Dermis blood vessel endothelial cell (primary cell): Measurements from ENCODE around the gene HSPB9. TPM values are rescaled to one million over a fixed set of nuclear protein-coding genes. Genes with fewer than 3 reads are reported as not detected.

Experiments
- DNase-seq: peaks from one replicate; pipeline ENCODE4 v3.0.0; 2010
- total RNA-seq: library from RNA; depleted of rRNA; stranded (reverse); fragments of >200 nt; gene quantifications from 2 replicates; pipeline ENCODE4 v1.2.3, GENCODE V29; 2014

Gene HSPB9
- total RNA-seq, 1 donor from 2014 or later: 0.17 TPM

DNA sequence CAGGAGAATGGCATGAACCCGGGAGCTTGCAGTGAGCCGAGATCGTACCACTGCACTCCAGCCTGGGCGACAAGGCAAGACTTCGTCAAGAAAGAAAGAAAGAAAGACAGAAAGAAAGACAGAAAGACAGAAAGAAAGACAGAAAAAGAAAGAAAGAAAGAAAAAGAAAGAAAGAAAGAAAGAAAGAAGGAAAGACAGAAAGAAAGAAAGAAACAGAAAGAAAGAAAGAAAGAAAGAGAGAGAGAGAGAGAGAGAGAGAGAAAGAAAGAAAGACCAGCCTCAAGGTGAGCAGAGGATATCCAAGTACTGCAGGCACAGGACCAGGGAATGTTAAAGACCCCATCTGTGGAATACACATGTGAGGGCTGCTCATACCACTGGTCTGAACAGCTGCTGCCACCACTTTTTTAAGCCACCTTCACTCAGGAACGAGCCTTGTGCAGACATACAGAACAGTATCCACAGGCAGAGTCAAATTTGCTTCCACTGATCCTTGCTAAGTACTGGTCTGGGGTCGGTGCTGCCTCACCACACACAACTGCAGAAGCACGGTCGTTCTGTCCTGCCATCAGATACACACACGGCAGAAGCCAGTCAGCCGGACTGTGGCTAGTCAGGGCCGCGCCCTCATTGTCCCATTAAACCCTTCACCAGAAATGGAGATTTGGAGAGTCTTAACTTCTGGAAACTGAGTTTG is 24.5 kb downstream of the HSPB9 start:
- DNase-seq: no peak

DNA sequence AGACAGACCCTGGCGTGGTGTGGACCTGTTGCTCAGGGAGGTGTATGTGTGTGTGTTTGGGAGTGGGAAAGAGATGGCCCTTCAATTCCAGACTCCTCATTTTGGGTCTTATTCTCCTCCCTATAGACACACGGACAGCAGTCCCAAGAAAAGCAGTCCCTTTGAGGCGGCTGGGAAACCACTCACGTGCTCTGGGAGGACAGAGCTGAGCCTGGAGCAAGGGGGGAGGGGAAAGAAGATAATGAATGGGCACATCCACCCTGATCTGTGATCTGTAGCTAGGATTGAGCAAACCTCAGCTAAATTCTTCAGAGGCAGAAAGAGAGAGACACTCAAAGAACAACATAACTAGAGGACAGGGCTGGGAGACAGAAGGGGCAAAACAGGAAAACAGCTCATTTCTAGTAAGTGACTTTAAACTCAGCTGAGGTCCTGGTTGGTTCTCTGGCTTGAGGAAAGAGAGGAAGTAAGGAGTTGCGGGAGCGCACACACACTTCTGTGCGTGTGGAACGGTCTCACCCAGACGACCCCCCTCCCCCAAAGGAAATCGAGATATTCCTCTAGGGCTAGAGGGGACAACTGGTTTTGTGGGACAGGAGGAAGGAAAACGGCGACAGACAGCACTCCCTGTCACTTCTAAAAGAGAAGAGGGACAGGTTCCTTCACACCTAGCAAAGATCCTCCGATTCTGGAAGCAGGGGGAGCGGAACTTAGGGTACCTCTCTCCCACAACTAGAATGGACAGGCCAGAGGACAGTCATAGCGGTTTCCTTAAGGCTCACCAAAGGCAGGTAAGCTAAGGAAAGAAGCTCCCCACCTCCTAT is 31.5 kb downstream of the HSPB9 start:
- DNase-seq: peak; percentile 69

DNA sequence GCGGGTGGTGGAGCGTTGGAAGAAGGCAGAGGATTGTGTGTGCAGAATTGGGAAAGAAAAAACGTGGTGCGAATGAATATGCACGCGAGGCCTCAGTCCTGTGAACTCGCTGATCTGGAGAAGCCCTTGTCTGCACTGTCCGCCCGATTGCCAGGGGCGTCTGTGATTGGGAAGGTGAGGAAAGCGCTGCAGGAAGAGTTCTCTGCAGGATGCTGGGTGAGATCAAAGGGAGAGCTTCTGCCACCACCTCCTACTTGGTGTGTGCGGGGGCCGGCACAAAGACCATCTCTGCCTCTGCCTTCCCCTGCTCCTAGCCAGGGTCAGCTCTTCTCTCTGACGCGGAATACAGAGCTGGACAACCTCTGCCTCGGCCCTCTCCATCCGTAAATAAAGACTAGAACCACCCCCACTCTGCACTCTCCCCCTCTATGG is 33.0 kb downstream of the HSPB9 start:
- no peak for DNase-seq

DNA sequence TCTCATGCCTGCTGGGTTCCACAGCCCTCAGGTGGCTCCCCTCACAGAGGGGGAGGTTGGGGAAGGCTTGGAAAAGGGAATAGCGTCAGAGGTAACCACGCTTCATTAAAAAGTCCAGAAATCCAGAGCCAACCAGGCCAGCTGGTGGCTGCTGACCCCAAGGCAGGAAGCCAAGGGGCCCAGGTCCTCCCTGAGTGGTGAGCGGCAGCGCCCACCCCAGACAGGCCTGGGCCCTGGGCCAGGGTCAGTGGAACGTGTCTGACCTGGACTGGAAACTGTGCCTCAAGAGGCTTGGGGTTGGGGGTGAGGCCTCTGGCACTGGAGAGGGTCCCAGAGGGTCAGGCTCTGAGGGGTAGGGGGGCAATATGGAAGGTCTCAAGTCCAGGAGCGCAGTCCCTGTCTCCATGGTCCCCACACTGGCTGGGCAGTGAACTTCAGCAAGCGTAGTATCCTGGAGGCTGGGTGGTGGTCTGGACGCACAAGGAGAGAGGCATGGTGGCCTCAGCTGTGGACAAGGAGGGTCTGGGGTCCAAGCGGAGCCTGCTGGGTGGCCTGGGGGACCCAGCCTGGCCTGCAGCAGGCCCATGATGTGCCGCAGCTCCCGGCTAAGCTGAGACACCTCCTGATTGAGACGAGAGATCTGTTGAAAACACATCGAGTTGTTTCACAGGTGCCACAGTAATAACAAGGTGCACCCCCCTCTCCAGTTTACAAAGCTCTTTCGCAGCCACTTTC is 37.4 kb downstream of the HSPB9 start:
- DNase-seq: no peak

DNA sequence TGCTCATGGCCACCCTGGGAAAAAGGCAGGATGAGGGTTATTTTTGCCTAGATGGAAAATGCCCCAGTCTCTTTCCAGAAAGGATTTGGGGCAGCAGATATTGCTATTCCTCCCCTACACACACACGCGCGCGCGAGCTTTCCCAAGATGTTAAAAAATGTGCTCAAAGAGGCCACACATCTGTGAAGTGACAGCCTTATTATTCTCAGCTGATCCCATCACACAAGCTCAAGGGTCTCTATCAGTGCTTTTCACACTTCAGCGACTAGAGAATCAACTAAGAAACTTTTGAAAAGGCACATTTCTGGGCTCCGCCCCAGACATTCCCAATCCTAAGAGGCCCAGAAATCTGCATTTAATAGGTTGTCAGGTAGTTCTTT is 37.9 kb downstream of the HSPB9 start:
- DNase-seq: no peak

DNA sequence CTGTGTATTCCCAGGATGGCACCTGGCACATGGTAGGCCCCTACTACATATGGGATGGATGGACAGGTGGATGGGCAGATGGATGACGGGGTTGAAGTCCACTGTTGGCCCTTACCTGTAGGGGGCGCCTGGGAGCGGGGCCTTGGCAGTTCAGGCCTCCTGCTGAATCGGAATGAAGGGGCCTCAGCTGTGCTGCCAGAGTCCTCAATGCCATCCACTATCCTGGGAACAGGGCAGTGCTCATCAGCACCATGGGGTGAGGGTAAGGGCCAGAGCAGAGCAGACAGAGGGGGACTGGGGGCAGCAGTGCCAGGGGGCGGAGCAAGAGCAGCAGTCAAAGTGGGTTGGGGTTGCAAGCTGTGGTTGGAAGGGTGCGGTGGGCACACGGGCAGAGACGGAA is 40.5 kb downstream of the HSPB9 start:
- DNase-seq: peak; percentile 40

DNA sequence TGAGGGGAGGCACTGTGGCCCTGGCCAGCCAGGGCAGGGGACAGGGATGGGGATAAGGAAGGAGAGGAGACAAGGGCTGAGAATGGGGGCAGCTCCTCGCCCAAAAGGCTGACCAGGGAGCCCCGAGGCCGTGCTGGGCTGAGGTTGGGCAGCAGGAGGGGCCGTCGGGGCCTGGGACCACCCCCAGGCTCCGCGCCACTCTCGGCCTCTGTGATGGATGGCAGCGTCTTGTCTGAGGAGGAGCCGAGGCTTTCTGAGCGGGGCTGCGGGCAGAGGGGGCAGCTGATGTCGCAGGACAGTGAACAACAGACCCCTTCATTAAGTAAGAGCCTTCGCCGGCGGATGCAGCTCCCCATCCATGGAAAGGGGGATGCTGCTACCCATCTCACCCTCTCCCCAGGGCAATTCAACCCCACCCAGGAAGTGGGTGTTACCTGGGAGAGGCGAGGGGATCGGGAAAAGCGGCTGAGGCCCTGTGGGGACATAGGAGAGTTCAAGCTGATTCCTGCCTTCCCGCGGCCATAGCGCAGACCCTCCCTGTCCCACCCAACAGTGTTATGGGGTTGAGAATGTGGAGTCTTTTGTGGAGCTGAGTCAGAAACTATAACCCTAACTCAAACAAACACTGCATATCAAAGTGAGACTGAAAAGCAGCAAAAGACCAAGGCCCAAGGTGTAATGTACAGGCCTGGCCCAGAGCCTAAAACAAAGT is 41.2 kb downstream of the HSPB9 start:
- no peak for DNase-seq

DNA sequence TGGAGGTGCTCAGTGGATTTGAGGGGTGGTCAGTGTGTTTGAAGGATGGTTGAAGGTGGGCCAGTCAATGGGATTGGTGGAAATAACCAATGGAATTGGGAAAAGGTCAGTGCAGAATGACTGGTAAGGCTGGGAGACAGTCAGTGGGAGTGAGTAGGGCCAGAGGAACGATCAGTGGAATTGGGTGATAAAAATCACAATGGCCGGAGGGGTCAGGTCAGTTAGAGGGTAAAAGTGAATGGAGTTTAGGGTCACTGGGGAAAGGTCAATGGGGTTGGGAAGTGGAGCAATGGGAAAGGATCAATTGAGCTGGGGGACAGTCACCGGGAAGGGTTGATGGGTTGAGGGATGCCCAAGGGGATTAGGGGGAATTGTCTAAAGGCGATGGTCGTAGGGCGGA is 43.1 kb downstream of the HSPB9 start:
- no peak for DNase-seq

DNA sequence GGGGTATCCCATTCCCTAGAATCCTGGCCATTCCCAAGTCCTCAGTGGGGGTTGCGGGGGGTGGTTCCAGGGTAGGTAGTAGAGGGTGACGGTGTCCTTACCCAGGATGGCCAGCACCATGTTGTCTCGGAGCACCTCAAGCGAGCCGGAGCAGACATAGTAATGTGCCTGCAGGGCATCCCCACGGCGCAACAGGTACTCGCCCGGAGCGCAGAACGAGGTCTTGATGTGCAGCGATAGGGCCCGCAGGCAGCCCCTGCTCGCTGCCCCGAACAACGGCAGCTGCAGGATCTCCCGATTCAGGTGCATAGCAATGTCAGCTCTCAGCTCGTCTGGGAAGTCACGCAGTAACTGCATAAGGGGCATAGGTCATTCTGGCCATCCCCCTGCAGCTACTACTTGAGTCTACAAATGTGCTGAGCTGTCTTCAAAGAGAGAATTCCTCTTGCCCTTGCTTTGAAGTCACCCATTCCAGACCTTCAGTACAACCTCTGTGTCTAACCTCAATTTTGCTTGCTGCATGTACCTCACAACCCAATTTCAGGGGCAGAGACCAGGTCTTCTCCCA is 43.7 kb downstream of the HSPB9 start:
- no peak for DNase-seq

DNA sequence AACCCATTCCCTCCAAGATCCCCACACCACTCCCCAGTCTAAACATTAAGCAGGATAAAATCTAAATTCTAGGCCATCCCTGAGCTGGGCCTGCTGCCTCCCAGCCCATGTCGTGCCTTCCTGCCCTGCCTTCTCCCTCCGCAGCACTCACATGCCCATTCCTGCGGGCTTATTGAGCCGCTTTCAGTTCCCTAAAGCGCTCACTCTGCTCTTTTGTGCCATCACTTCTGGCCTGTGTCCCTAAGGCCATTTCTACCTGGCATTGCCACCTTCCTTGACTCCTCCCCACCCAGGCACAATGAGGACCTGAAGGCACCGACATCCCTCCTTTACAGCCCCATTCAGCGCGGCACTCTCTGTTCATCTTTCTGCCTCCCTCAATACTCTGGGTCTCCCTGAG is 45.2 kb downstream of the HSPB9 start:
- no peak for DNase-seq

DNA sequence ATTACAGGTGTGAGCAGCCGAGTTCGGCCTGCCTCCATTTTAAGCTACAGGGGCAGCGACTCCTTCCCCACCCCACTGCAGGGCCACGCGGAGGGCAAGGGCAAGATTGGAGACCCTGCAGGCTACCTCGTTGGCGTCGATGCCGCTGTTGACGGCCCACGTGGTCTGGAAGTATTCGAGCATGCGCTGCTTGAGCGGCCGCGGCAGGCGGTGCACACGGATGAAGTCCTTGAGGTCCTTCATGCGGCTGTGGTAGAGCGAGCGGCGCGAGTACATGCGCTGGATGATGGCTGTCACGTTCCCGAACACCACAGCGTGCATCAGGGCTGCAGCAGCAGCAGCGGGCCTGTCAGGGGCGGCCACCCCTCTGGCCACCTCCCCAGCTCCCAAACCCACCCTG is 46.7 kb downstream of the HSPB9 start:
- DNase-seq: no peak

DNA sequence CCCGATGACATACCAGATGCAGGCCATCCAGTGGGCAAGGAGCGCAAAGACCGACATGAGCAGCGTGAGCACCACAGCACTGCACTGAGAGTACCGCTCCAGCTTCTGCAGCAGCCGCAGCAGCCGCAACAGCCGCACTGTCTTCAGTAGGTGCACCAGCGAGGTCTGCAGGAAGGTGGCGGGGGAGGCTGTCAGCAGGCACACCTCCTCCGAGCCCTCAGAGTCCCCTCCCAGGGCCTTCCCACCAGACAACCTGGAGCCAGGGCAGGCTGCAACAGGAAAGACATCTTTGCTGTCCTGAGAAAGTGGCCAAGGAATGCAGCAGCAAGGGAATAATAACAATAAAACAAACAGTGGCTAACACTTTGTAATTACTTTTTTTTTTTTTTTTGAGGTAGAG is 49.2 kb downstream of the HSPB9 start:
- no peak for DNase-seq

Other genes starting within 250 kb of the HSPB9 start
- gene ACLY, start 203.9 kb upstream of the HSPB9 start, total RNA-seq: 195 and 384 TPM in 2 replicates
- 0.28 and 0.34 TPM in 2 replicates for gene ODAD4, start 192.2 kb upstream of the HSPB9 start, total RNA-seq
- gene CNP, start 156.0 kb upstream of the HSPB9 start, total RNA-seq: 48.7 and 63.1 TPM in 2 replicates
- 68.2 and 89.0 TPM in 2 replicates for gene DNAJC7, start 105.4 kb upstream of the HSPB9 start, total RNA-seq
- gene NKIRAS2, start 102.7 kb upstream of the HSPB9 start, total RNA-seq: 44.2 and 46.6 TPM in 2 replicates
- 0.17 and 0.33 TPM in 2 replicates for gene C17orf113, start 72.2 kb upstream of the HSPB9 start, total RNA-seq
- gene ZNF385C, start 24.3 kb upstream of the HSPB9 start, total RNA-seq: not detected in 2 replicates
- 6.9 and 10.6 TPM in 2 replicates for gene DHX58, start 10.1 kb upstream of the HSPB9 start, total RNA-seq
- 10.2 and 15.4 TPM in 2 replicates for gene KAT2A, start 1.4 kb upstream of the HSPB9 start, total RNA-seq
- gene RAB5C, start 32.2 kb downstream of the HSPB9 start, total RNA-seq: 82.2 and 136 TPM in 2 replicates
- under 0.01 and 0.05 TPM in 2 replicates for gene KCNH4, start 58.3 kb downstream of the HSPB9 start, total RNA-seq
- not detected in 2 replicates for gene HCRT, start 62.6 kb downstream of the HSPB9 start, total RNA-seq
- 28.6 and 36.5 TPM in 2 replicates for gene GHDC, start 71.7 kb downstream of the HSPB9 start, total RNA-seq
- 46.3 and 46.8 TPM in 2 replicates for gene STAT5B, start 153.6 kb downstream of the HSPB9 start, total RNA-seq
- 51.4 and 60.2 TPM in 2 replicates for gene STAT5A, start 165.7 kb downstream of the HSPB9 start, total RNA-seq